Suprapubic skin (tissue), 3 donors: ENCODE measurements around the gene RBL2.

Source experiments
- POLR2A ChIP-seq, 2 donors: fragments of 450-650 bp; IDR thresholded peaks; one replicate each; pipeline ENCODE4 v1.6.1; 2017; ENCODE audit warnings: antibody characterized with exemption in 2 of 2, mild to moderate bottlenecking in 2 of 2, moderate library complexity in 2 of 2
- TF ChIP-seq, protein P1 (sequence below), 2 donors: fragments of 200-600 bp in 1 of 2; fragments of 450-650 bp in 1 of 2; sonication (generic) in 1 of 2; IDR thresholded peaks; one replicate each; pipeline ENCODE4 v1.5.1; 2016 to 2019; ENCODE audit warnings: antibody characterized with exemption in 2 of 2, mild to moderate bottlenecking in 1 of 2, moderate library complexity in 1 of 2

DNA sequence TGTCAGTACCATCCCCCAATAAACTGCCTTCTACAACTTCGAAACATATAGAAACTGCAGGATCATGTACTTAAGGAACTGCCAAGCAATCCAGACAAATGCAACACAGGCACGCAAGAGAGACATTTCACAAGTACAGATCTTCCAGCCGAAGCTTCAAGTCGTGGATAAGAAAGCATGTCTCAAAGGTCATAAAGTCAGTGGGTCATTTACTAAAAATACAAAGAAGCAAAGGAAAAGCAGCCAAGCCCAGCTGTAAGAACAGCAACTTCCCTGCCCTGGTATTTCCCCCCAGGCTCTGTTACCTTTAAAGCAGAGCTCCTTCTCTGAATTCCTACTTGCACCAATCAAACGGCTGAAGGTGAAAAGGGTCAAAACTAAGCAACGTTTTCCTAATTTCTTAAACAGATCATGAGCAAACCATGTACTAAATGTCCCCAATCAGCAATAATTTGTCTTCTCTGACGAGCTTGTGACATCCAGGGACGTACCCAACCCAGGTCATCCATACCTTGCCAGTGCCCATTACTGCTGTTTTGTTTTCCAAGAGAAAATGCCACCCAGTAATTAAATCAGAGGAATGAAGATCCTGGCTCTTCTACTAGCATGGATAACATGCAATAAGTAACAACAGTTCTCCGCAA is 67.1 kb downstream of the RBL2 start:
- TF ChIP-seq, protein P1, sequence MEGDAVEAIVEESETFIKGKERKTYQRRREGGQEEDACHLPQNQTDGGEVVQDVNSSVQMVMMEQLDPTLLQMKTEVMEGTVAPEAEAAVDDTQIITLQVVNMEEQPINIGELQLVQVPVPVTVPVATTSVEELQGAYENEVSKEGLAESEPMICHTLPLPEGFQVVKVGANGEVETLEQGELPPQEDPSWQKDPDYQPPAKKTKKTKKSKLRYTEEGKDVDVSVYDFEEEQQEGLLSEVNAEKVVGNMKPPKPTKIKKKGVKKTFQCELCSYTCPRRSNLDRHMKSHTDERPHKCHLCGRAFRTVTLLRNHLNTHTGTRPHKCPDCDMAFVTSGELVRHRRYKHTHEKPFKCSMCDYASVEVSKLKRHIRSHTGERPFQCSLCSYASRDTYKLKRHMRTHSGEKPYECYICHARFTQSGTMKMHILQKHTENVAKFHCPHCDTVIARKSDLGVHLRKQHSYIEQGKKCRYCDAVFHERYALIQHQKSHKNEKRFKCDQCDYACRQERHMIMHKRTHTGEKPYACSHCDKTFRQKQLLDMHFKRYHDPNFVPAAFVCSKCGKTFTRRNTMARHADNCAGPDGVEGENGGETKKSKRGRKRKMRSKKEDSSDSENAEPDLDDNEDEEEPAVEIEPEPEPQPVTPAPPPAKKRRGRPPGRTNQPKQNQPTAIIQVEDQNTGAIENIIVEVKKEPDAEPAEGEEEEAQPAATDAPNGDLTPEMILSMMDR (IDR thresholded peaks at IDR 0.05): no peak
- no peak for TF ChIP-seq POLR2A (IDR thresholded peaks at IDR 0.05)
